Raji (cell line): Measurements from ENCODE around the gene PRKD1.

Source experiments
- POLR2A ChIP-seq: IDR thresholded peaks from 2 replicates; pipeline ENCODE4 v1.6.1; 2011; ENCODE audit warnings: low read depth, low read length, control low read depth; ENCODE audit not compliant: insufficient read depth

The PRKD1 gene

DNA sequence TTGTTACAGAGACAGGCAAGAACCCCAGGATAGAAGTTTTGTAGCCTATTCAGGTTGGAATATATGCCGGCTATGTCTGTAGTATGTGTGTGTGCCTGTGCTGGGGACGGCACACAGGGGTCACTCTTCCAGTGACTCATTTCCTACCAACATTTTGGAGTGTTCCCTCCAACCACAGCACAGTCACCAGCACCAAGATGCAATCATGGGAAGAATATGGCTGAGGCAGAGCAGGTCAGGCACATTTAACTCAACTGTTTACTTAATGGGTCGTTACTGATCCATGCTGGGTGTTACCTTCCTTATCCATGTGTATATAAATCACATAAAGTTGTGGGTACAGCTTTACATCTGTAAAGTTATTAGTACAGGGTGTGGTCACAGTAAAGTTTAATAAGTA, 178.3 kb downstream of the PRKD1 start:
- no peak for TF ChIP-seq POLR2A

DNA sequence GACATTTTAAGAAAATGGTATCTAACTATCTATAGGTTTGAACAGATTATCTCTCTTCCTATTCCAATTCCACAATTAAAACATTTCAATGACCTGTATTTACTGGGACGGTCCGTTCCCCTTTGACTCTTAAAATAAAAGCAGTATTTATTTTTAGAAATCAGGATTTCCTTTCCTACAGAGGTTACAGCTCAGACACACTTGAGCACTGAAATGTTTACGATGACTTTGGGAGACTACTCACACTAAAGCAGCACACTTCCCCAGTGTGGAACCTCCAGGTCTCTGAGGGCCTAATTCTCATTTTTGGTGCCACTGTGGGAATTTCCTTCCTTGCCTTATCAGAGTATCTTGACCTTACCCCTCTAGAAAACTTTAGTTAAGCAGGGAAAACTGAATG, 181.8 kb downstream of the PRKD1 start:
- no peak for TF ChIP-seq POLR2A

DNA sequence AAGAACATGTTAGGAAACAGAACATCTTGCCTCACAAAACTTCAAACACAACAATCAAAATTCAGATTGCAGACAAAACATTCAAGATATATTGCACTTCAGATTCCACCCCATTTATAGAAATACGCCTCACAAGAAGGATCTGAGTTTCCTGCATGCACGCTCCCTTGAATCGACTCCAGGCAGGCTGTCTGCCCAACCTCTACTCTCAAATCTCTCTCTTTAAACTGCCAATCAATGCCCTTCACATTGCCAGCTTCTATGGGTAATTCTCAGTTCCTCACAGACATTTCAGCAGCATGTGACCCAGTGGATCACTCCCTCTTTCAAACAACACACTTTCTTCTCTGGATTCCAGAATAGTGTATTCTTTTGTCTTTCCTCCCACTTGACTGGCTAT, 184.1 kb downstream of the PRKD1 start:
- no peak for TF ChIP-seq POLR2A

GRCh38 chr14:29741909-29742401, 185.7 kb downstream of the PRKD1 start:
- TF ChIP-seq POLR2A = no peak

- no peak for TF ChIP-seq POLR2A
These were observed 187.2 kb downstream of the PRKD1 start for GRCh38 chr14:29740491-29740890.

DNA sequence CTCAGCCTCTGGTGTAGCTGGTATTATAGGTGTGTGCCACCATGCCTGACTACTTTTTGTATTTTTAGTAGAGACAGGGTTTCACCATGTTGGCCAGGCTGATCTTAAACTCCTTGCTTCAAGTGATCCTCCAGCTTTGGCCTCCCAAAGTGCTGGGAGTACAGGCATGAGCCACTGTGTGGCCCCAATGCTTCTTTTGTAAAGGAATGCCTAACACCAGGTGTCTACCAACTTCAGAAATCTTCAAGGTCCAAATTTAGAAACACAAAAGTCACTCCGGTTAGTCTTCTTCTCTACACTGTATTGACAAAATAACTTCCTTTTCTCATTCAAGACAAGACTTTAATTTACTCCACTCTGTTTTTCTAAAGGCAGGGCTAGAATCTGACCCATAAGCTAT, 188.7 kb downstream of the PRKD1 start:
- TF ChIP-seq POLR2A = no peak

- TF ChIP-seq POLR2A = no peak
These were observed 189.6 kb downstream of the PRKD1 start for GRCh38 chr14:29738056-29738455.

GRCh38 chr14:29735459-29735858, 192.2 kb downstream of the PRKD1 start:
- TF ChIP-seq POLR2A = no peak

DNA sequence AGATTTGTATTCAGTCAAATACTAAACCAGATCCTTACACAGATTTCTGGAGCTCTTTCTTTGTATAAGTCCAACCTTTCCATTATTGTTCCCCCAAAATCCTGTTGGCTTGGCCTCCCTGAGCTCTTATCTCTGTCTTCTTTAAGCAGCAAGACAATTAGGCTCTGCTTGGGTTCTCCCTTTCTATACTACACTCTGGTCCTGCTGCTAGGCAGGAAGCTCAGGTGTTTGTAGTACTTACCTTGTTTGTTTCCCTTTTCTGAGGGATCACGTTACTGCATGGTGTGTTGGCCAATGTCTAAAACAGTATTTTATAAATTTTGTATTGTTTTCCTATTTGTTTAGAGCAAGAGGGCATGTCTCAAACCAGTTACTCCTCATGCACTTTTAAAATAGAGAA, 192.9 kb downstream of the PRKD1 start:
- TF ChIP-seq POLR2A = no peak

- TF ChIP-seq POLR2A = no peak
These were observed 202.7 kb downstream of the PRKD1 start for GRCh38 chr14:29724991-29725390.

- no peak for TF ChIP-seq POLR2A
These were observed 204.8 kb downstream of the PRKD1 start for GRCh38 chr14:29722831-29723230.

DNA sequence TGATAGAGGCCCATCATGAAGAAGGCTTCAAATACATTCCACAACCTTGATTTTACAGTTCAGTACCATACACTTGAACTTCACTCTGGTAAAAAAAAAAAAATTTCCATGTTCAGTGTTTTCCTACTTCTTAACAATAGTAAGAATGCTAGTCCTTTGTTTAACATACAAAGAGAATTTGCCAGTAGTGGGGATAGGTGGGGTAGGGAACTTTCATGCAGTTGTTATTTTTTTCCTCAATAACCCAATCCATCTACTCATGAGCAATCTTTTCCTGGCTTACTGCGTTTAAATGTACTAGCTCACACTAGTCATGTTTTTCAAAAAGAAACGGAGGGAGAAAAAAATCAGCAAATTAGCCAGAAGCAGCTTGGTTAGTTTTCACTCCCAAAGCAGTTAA, 206.1 kb downstream of the PRKD1 start:
- no peak for TF ChIP-seq POLR2A

- TF ChIP-seq POLR2A = no peak
These were observed 209.7 kb downstream of the PRKD1 start for GRCh38 chr14:29717901-29718300.

- no peak for TF ChIP-seq POLR2A
These were observed 211.5 kb downstream of the PRKD1 start for GRCh38 chr14:29716150-29716549.

DNA sequence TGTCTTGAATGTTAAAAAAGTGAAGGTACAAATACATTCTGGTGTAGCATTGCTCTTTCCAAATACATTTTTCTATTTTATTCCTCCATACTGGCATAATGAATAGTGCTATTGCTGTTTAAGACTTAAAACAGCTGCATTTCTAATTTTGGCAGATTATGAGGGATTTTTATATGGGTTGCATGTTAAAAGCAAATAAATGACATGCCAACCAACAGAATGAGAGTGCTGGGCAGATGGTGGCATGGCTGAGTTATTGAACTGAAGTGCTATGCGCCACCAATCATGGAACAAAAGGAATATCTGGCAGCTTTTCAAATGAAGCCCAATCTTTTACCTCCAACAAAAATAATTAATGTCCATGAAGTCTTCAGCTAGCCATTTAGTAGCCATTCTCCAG, 215.0 kb downstream of the PRKD1 start:
- no peak for TF ChIP-seq POLR2A

GRCh38 chr14:29710015-29710414, 217.6 kb downstream of the PRKD1 start:
- no peak for TF ChIP-seq POLR2A

DNA sequence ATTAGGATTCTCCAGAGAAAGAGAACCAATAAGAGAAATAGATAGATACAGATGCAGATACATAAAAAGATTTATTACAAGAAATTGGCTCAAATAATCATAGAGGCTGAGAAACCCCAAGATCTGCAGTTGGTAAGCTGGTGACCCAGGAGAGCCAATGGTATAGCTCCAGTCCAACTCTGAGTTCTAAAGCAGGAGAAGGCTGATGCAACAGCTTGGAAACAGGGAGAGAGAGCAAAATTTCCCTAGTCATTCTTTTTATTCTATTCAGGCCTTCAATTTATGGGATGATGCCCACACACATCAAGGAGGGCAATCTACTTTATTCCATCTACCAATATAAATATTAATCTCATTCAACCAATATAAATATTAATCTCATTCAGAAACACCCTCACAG, 218.2 kb downstream of the PRKD1 start:
- TF ChIP-seq POLR2A = no peak

DNA sequence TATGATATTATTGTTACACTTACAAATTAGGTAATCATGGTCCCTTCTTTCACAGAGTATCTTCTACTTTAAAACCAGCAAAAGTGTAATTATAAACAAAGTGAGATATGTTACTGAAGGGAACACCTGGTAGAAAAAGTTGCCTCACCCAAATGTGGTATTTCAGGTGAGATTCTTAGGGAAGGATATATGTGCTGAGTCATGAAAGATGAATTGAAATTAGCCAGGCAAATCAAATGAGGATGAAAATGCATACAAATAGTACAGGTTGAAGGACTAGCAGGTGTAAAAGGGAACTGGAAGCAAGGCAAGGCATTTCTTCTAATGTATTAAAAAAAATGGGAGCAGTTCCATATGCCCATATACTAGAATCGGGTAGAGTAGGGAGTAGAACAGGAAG, 220.9 kb downstream of the PRKD1 start:
- TF ChIP-seq POLR2A = no peak
